Measurements from ENCODE around the gene PIGU. TPM values are rescaled to one million over a fixed set of nuclear protein-coding genes. Genes with fewer than 3 reads are reported as not detected.

Gene PIGU
- total and polyA plus RNA-seq, 2 donors (not counting 3 experiments of a cell fraction or from before 2014, with no cell fraction given), result 20.3 to 81.8 TPM

DNA sequence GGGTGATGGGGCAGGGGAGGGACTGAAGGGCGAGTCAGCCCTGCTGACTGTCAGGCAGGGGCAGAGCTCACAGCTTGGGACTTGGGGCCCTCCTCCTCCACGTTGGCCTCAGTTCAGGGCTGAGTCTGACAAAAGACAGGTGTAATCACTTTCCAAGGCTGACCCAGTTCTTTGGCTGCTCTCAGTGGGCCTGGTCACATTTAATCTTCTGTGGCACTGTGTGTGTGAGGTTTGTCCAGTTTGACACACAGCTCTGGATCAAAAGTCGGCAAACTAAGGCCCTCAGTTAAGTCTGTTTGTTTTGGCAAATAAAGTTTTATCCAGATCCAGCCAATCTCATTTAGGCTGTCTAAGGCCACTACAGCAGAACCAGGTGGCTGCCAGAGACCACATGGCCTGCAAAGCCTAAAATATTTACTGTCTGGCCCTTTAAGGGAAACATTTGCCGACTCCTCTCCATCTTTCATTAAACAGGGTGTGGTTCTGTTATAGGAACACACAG lies 123.5 kb downstream of the PIGU start:
- Histone ChIP-seq H3K4me2 (ENCODE audit: insufficient read depth, low read length) (no peak overlapping the region), H3K79me2 (ENCODE audit: control insufficient read depth, insufficient read depth, low read length) (no peaks in the 10 kb centered on the region), H3K4me3 (replicated peaks in 1 of 3; ENCODE audit: insufficient read depth in 1 of 3, low read depth in 1 of 3, low read length in 3 of 3) (no peak overlapping the region), H2AFZ (ENCODE audit: low read depth, low read length) (no peak overlapping the region), H3K4me1 (ENCODE audit: control insufficient read depth, extremely low read depth, insufficient read depth, low read length) (no peaks in the 10 kb centered on the region), H3K9me3 (replicated peaks; ENCODE audit: control insufficient read depth, insufficient read depth, low read length) (no peaks in the 10 kb centered on the region), H3K9me1 (replicated peaks; ENCODE audit: control insufficient read depth, extremely low read depth, insufficient read depth, low read length) (no peaks in the 10 kb centered on the region), H3K27me3 (ENCODE audit: control insufficient read depth in 2 of 2, insufficient read depth in 2 of 2, low read length in 2 of 2) (no peaks in the 10 kb centered on the region), H3K36me3 (ENCODE audit: control insufficient read depth in 2 of 2, extremely low read depth in 1 of 2, insufficient read depth in 2 of 2, low read length in 2 of 2) (no peaks in the 10 kb centered on the region), H4K20me1 (replicated peaks; ENCODE audit: control insufficient read depth, extremely low read depth, insufficient read depth, low read length) (no peaks in the 10 kb centered on the region), H3K9ac (replicated peaks; ENCODE audit: extremely low read depth, insufficient read depth, low read length) (no peak overlapping the region), H3K27ac (ENCODE audit: insufficient read depth, low read depth, low read length) (no peak overlapping the region)
- dilution Hi-C loops (cut with MboI; ENCODE audit: extremely low pct_ligation_motif_present, low sequenced_read_pairs), result no loop called here
- TF ChIP-seq GATA2 (IDR thresholded peaks at IDR 0.05; ENCODE audit: insufficient read depth, insufficient read length, low read depth, low read length) (no peak), POLR2AphosphoS5 (IDR thresholded peaks at IDR 0.05; ENCODE audit: insufficient read depth, low read depth, low read length) (no peak), FOS (IDR thresholded peaks at IDR 0.05; ENCODE audit: borderline replicate concordance, insufficient read depth, low read length) (no peak), MYC (IDR thresholded peaks at IDR 0.05; ENCODE audit: low read depth, low read length) (no peak), JUN (IDR thresholded peaks at IDR 0.05; ENCODE audit: borderline replicate concordance, insufficient read depth, insufficient read length, low read depth) (no peak), EZH2 (IDR thresholded peaks at IDR 0.05; ENCODE audit: borderline replicate concordance, low read depth, low read length, severe bottlenecking) (no peak), MAX (IDR thresholded peaks at IDR 0.05; ENCODE audit: insufficient read depth, insufficient read length) (no peak)
- TF ChIP-seq, protein P1, sequence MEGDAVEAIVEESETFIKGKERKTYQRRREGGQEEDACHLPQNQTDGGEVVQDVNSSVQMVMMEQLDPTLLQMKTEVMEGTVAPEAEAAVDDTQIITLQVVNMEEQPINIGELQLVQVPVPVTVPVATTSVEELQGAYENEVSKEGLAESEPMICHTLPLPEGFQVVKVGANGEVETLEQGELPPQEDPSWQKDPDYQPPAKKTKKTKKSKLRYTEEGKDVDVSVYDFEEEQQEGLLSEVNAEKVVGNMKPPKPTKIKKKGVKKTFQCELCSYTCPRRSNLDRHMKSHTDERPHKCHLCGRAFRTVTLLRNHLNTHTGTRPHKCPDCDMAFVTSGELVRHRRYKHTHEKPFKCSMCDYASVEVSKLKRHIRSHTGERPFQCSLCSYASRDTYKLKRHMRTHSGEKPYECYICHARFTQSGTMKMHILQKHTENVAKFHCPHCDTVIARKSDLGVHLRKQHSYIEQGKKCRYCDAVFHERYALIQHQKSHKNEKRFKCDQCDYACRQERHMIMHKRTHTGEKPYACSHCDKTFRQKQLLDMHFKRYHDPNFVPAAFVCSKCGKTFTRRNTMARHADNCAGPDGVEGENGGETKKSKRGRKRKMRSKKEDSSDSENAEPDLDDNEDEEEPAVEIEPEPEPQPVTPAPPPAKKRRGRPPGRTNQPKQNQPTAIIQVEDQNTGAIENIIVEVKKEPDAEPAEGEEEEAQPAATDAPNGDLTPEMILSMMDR (IDR thresholded peaks at IDR 0.05; ENCODE audit: extremely low read depth in 1 of 2, insufficient read depth in 1 of 2, low read depth in 1 of 2, low read length in 2 of 2), result no peak
- FAIRE-seq (no peak), DNase-seq (ENCODE audit: low read depth, low spot score) (no peak)
- ChIA-PET CTCF (interaction anchor here (1.0 to 1.3 kb wide), 3 partner anchors 9 to 15 kb away, joined by 3 to 7 read pairs (median 3); no protein-coding TSS in a partner anchor), POLR2A (no interaction called here)
- intact Hi-C loops (cut with micrococcal nuclease), result no loop called here
- no TSS peak for BruUV-seq (replicated peaks)

All from endothelial cell of umbilical vein (primary cell).